ENCODE results near the gene APOF.
"Not testable (repeated sequence)": the region's sequence is repeated elsewhere in the genome, so short reads cannot be mapped to it uniquely, and the experiment has no call there.

The APOF gene

GRCh38 chr12:56366948-56367347 is 4.3 kb upstream of the APOF start:
- no peak for DNase-seq

- DNase-seq = no peak
These were observed 1.0 kb downstream of the APOF start for GRCh38 chr12:56361487-56362129.

GRCh38 chr12:56359851-56360767 is 2.5 kb downstream of the APOF start, which contains the start of gene STAT2:
Gene STAT2 (minus strand): TSS chr12:56360107. CDS start chr12:56356571, 3,536 bp downstream.
- peak; percentile 94 for DNase-seq

- DNase-seq = no peak
These were observed 3.7 kb downstream of the APOF start for GRCh38 chr12:56358836-56359532.

- no peak for DNase-seq
These were observed 11.3 kb downstream of the APOF start for GRCh38 chr12:56351325-56351724.

- DNase-seq = no peak
These were observed 12.0 kb downstream of the APOF start for GRCh38 chr12:56350662-56351061.

- no peak for DNase-seq
These were observed 13.9 kb downstream of the APOF start for GRCh38 chr12:56348776-56349175.

- not testable (repeated sequence) for DNase-seq
These were observed 15.4 kb downstream of the APOF start for GRCh38 chr12:56347255-56347654.

GRCh38 chr12:56346675-56347074 is 16.0 kb downstream of the APOF start:
- DNase-seq = no peak

GRCh38 chr12:56342290-56342689 is 20.4 kb downstream of the APOF start:
- not testable (repeated sequence) for DNase-seq

GRCh38 chr12:56341616-56342015 is 21.0 kb downstream of the APOF start:
- DNase-seq = no peak

GRCh38 chr12:56339158-56339422 is 23.6 kb downstream of the APOF start:
- DNase-seq = no peak

- no peak for DNase-seq
These were observed 24.1 kb downstream of the APOF start, which contains the start of gene IL23A for GRCh38 chr12:56338308-56339157. Gene IL23A (plus strand): TSS chr12:56338884. CDS start chr12:56339045, 161 bp downstream.

GRCh38 chr12:56337753-56338251 is 24.9 kb downstream of the APOF start:
- no peak for DNase-seq

- DNase-seq = no peak
These were observed 26.1 kb downstream of the APOF start for GRCh38 chr12:56336361-56337167.

GRCh38 chr12:56335527-56335926 is 27.1 kb downstream of the APOF start:
- not testable (repeated sequence) for DNase-seq

- DNase-seq = no peak
These were observed 28.2 kb downstream of the APOF start for GRCh38 chr12:56334490-56334793.

- peak; percentile 91 for DNase-seq
These were observed 28.8 kb downstream of the APOF start, which contains the start of gene PAN2 for GRCh38 chr12:56333679-56334489. Gene PAN2 (minus strand): TSS chr12:56334000. CDS start chr12:56333094, 906 bp downstream.

GRCh38 chr12:56333197-56333678 is 29.4 kb downstream of the APOF start:
- peak; percentile 37 for DNase-seq

- DNase-seq = no peak
These were observed 30.0 kb downstream of the APOF start for GRCh38 chr12:56332512-56333196.

All from NCI-H2029 treated with DMSO at 0.1 percent for 48 hours (cell line).